IPS-18c (cell line): ENCODE data around the gene AMY2B.
A peak's percentile ranks its signal among the peaks of the same experiment; 100 is the strongest.
"Not testable (repeated sequence)": the region's sequence is repeated elsewhere in the genome, so short reads cannot be mapped to it uniquely, and the experiment has no call there.

Source experiments
- H3K4me3 ChIP-seq: 2 replicates; pipeline ENCODE4 v1.7.0; 2013; ENCODE audit warnings: low read depth, mild to moderate bottlenecking, low read length, moderate library complexity; ENCODE audit not compliant: insufficient read depth
- H3K9me3 ChIP-seq: one replicate; pipeline ENCODE4 v1.6.1; 2013; ENCODE audit warnings: mild to moderate bottlenecking, low read length, moderate library complexity; ENCODE audit not compliant: control insufficient read depth, insufficient read depth

Gene AMY2B

DNA sequence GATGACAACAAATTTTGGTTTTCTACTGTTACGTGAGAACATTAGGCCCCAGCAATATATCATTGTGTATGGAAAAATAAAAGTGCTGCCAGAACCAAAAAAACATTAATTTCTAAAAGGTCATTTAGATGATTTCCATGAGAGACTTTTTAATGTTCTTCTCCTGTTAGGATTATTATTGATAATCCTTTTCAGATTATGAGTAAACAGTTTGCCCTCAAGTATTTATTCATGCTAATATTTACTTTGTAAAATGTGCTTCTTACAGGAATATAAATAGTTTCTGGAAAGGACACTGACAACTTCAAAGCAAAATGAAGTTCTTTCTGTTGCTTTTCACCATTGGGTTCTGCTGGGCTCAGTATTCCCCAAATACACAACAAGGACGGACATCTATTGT is at the start of gene AMY2B:
Gene AMY2B, plus strand, starts transcription at position 301 of the 400 bp plus-strand sequence. Its CDS starts 14 bp downstream, at position 315.
- not testable (repeated sequence) for H3K9me3 ChIP-seq, H3K4me3 ChIP-seq

DNA sequence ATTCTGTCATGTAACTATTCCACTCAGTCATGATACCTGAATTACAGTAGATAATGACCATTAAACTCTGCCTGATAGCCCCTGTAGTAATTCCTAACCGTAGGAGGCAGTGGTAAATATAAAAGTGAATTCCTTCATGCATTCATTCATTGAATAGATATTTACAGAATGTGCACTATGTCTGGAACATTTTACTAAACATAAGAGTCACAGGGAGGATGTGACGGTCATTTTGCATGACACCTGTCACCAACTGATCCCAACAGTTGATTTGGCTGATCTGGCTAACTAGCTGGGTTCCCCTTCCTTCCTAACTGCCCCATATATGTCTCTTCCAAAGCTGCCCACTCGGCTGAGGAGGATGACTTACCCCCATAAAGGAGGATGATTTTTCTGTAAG is 48.0 kb upstream of the AMY2B start:
- Histone ChIP-seq H3K9me3 (no peaks in the 10 kb centered on the region), H3K4me3 (no peak overlapping the region)

DNA sequence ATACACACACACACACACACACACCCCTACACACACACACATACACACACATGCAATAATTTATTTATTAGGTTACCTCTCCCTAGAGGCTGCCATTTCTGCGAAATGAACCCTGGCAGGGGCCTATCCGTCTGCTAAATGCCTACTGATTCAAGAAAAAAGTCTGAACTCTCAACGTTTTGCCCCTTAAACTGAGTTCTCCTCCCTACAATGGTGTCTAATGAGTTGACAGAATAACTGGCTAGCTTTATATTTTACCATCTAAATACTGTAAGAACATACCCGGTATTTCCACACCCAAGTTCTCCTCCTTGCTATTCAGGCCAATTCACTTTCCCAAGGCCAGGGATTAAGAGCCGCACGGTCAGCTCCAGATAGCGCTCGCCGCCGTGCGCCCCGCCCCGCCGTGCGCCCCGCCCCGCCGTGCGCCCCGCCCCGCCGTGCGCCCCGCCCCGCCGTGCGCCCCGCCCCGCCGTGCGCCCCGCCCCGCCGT is 46.2 kb upstream of the AMY2B start:
- peak overlapping the region; percentile 29; the same call in 1 of the 2 replicates for H3K4me3 ChIP-seq
- H3K9me3 ChIP-seq = no peaks in the 10 kb centered on the region

DNA sequence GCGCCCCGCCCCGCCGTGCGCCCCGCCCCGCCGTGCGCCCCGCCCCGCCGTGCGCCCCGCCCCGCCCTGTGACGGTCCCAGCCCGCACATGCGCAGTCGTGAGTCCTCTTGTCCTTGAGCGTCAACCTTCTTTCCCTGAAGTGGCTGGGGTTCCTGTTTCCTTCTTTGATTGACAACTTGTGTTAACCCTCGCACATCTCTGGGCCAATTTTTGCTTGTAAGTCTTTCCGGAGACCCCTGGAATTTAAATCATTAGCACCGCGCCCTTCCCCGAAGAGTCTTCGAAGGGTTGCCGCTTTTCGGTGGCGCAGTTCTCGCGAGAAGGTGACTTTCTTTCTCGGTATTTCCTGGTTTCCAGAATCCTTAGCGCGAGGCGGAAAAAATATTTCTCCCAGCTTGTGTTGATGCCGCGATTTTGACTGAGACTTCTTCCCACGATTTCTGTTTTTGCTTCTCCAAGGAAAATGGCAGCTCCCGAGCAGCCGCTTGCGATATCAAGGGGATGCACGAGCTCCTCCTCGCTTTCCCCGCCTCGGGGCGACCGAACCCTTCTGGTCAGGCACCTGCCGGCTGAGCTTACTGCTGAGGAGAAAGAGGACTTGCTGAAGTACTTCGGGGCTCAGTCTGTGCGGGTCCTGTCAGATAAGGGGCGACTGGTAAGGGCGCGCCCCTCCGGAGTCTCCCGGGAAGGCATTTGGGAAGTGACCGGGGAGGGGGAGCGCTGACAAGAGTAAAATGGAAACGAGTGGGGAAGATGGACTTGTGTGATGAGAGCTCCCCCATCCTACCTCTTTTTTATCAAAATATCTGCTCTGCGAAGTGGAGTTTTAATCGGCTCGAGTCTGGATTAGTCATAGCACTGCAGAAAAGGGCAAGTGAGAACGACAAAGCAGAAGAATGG is 45.5 kb upstream of the AMY2B start, which contains the start of gene RNPC3:
Gene RNPC3, plus strand, starts transcription at position 93 of the 901 bp plus-strand sequence. Its CDS starts 372 bp downstream, at position 465.
- Histone ChIP-seq H3K9me3 (no peaks in the 10 kb centered on the region), H3K4me3 (peak within 1 kb of the TSS; percentile 95)

DNA sequence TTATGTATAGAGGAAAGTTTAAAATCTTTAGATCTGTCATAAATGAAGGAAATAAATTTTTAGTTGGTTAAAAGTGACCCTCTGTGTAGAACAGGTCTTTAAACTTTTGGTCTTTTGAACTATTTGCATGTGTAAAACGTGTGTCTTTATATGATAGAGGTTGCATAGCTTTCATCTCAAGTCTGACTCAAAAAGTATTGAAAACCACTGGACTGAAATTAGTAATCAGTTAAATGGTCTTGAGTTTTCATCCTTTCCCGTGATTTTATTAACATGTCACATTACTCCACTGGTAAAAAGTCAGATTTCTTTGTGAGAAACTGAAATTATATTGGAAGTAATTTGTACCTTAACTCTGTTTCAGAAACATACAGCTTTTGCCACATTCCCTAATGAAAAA is 44.1 kb upstream of the AMY2B start:
- Histone ChIP-seq H3K9me3 (no peaks in the 10 kb centered on the region), H3K4me3 (no peak overlapping the region)

DNA sequence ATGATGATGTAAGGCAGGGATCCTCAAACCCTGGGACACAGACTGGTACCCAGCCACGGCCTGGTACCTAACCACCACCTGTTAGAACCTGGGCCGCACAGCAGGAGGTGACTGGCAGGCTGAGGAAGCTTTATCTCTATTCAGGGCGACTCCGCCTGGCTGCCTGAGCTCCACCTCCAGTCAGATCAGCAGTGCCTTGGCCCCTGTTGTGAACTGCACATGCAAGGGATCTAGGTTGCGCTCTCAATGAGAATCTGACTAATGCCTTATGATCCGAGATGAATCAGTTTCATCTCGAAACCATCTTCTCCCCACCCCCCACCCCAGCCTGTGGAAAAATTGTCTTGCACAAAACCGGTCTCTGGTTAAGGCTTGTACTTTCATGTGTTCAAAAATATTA is 41.6 kb upstream of the AMY2B start:
- Histone ChIP-seq H3K9me3 (no peaks in the 10 kb centered on the region), H3K4me3 (no peak overlapping the region)

DNA sequence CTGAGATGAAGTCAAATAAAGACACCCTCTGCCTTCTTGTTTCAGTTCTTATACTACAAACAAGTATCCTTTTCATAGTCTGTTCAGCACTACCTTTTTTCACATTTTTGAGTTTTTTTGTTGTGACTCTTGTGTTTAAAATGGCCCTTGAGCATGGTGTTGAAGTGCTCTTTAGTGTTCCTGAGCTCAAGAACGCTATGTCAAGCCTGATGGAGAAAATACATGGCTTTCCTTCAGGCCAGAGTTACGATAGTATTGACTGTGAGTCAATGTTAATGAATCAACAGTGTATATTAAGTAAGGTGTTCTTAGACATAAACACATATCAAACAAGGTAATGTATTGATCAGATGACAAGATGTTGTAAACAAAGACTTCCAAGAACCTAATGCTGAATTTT is 33.2 kb upstream of the AMY2B start:
- Histone ChIP-seq H3K4me3 (no peak overlapping the region), H3K9me3 (no peaks in the 10 kb centered on the region)

DNA sequence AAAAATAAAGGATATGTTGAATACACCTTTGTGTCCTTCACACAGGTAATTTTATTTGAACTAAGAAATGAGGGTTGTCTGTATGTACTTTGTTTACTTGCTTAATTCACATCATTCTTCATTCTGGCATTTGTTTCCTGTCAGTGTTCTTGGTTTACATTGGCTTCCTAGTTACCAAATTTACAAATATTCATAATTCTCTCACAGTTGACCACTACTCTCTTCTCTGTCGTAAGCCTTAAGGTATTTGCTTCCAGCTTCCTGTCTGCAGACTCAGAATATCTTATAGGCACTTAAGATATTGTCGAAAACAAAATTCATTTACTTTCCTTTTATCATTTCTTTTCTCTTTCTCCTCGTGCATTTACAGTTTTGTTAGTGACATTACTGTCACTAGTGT is 30.0 kb upstream of the AMY2B start:
- Histone ChIP-seq H3K4me3 (no peak overlapping the region), H3K9me3 (no peaks in the 10 kb centered on the region)

DNA sequence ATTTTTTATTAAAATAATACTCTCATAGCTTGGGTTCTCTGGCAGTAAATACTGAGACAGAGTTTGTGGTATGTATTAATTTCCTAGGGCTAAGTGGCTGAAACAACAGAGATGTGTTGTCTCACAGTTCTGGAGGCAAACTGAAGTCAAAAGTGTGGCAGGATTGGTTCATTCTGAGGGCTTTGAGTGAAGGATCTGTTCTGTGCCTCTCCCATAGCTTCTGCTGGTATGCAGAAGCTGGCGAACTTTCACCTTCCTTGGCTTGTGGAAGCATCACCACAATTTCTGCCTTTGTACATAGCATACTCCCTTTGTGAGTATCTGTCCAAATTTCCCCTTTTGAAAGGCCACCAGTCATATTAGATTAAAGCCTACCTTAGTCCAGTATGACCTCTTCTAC is 24.9 kb upstream of the AMY2B start:
- no peak overlapping the region for H3K4me3 ChIP-seq
- no peaks in the 10 kb centered on the region for H3K9me3 ChIP-seq

DNA sequence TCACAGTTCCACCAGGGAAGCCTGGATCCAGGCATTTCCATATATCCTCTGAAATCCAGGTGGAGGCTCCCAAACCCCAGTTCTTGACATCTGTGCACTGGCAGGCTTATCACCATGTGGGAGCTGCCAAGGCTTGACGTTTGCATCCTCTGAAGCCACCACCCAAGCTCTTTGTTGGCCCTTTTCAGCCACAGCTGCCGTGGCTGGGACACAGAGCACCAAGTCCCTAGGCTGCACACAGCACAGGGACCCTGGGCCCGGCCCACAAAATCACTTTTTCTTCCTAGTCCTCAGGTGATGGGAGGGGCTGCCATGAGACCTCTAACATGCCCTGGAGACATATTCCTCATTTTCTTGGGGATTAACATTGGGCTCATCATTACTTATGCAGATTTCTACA is 23.5 kb upstream of the AMY2B start:
- H3K9me3 ChIP-seq = no peaks in the 10 kb centered on the region
- no peak overlapping the region for H3K4me3 ChIP-seq

DNA sequence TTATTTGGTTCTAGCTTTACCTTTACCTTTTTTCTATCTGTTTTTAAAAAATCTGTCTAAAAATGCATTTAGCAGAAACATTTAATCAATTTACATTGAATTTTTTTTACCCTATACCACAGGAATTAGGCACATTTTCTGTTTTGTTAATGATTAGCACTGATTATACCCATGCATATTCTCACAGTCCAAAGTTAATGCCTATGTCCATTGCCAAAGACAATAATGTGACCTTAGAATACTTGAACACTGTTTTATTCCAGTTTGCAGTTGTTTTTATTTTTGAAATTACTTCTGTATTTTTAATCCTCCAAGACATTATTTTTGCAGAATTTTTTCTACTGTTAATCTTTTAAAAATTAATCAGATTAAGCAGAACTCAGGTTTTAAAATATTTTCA is 11.0 kb upstream of the AMY2B start:
- H3K4me3 ChIP-seq = no peak overlapping the region
- H3K9me3 ChIP-seq = no peaks in the 10 kb centered on the region

DNA sequence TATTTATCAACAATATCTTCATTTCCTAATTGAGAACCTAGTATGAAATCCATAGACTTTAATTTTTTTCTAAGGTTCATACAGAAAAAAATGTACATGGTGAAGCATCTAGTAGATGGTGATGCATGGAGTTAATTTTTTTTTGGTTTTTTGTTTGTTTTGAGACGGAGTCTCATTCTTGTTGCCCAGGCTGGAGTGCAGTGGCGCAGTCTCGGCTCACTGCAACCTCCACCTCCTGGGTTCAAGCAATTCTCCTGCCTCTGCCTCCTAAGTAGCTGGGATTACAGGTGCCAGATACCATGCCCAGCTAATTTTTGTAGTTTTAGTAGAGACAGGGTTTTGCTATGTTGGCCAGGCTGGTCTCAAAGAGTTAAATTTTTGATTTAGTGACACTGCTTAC is 10.3 kb upstream of the AMY2B start:
- not testable (repeated sequence) for H3K9me3 ChIP-seq, H3K4me3 ChIP-seq

DNA sequence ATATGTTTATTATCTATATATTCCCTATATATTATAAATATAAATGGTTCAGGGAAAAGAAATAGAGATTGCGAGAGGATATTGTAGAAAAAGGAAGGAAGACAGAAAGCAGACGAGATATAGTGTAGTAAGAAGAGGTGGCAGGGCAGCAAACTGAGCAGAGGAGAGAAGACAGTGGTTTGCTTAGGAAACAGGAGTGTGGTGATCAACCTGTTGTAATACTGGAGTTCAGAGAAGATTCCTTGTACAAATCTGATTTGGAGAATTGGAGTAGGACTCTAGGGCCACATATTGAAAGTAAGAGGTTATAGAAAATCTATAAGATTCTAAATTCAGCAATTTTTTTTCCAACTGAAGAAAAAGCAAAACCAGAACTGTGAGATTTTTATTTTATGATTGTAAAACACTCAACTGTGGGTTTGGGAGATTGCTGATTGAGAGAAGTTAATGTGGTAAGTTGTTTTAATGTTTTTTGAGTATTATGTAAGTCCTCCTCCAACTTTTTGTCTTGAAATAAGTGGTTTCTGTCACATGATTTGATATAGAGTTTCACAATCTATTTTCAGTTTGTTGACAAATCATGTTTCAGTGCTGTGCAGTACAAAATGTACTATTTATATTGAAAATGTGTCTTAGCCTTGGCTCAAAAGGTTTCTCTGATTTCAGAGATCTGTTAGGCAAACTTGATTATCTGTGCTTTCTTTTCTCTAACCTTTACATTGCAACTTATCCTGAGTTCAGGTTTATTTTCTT is 9.6 kb upstream of the AMY2B start:
- H3K4me3 ChIP-seq = no peak overlapping the region
- no peaks in the 10 kb centered on the region for H3K9me3 ChIP-seq

DNA sequence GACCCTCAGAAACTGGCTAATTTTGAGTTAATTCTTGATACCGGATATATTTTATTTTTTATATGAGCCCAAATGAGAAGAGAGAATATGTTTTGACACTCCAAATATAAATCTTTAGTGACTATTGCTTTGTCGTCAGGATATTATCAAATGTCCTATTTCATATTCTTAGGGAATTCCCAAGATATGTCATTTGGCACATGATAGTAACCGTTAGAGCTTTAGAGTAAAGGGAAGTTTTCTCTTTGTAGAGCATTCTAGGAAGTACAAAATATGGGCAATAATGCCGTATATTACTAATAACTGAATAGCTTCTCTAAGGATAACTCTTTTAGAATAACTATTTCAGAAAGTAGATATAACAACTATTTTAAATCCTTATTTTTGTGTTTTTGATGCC is 8.3 kb upstream of the AMY2B start:
- H3K9me3 ChIP-seq = no peaks in the 10 kb centered on the region
- no peak overlapping the region for H3K4me3 ChIP-seq

DNA sequence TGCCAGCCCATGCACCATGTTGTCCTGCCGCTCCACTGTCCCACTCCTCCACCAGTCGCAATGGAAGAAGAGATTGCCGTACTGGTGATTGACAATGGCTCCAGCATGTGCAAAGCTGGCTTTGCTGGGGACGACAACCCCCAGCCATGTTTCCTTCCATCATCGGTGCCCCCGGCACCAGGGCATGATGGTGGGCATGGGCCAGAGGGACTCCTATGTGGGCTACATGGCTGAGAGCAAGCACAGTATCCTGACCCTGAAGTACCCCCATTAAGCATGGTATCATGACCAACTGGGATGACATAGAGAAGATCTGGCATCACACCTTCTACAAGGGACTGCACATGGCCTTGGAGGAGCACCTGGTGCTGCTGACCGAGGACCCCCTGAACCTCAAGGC is 1.9 kb upstream of the AMY2B start:
- Histone ChIP-seq H3K4me3 (no peak overlapping the region), H3K9me3 (no peaks in the 10 kb centered on the region)

DNA sequence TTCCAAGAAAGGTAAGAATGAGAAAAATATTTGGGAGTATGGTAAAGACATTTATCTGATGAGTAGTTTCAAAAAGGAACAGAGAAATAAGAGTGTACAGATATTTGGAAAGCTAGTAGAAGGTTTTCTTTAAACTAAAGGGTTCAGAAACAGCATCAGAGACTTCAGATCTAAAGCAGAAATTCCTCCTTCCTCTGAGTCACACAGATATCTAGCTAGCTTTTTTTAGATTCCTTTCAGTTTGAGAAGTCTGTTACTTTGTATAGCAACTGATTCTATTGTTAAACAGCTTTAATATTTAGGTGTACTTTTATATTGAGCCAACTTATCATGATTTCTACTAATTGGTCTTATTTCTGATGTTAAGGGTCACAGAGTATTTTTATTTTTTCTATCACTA is 4.7 kb downstream of the AMY2B start:
- no peak overlapping the region for H3K4me3 ChIP-seq
- H3K9me3 ChIP-seq = no peaks in the 10 kb centered on the region

DNA sequence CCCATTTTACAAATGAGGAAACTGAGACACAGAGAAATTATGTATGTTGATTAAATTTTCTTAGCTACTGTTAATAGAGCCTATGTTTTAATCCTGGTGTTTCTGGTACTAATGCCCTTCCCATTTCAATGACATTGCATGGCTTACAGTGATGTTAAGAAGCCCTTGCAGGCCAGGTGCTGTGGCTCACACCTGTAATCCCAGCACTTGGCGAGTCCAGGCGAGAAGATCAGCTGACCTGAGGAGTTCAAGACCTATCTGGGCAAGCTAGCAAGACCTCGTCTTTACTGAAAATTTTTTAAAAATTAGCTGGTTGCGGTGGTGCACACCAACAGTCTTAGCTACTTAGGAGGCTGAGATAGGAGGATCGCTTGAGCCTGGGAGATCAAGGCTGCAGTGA is 5.4 kb downstream of the AMY2B start:
- H3K4me3 ChIP-seq, H3K9me3 ChIP-seq: not testable (repeated sequence)

DNA sequence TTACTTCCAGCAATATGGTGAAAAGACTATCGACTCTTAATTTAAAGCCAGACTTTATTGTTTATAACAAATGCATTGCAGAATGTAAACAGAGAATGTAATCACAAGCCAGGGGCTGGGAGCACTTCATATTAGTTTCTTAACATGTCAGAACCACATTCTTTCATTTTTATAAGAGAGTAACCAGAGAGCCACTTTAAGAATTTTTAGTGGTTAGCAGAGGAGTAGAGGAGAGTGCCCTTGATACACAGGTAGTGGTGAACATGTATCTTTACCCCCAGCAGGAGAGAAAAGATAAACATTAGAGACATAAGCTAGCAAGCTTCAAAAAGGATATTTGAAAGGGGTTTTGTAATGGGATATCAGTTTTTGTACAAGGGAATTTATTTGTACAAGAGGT is 11.1 kb downstream of the AMY2B start:
- Histone ChIP-seq H3K9me3 (no peaks in the 10 kb centered on the region), H3K4me3 (no peak overlapping the region)
